T-helper 1 cell (primary cell): ENCODE measurements around the gene B3GAT1.

ENCODE experiments used
- DNase-seq, 5 donors: peaks; one replicate each; pipeline ENCODE4 v3.0.0-alpha.2; 2012 to 2020

Gene B3GAT1

DNA sequence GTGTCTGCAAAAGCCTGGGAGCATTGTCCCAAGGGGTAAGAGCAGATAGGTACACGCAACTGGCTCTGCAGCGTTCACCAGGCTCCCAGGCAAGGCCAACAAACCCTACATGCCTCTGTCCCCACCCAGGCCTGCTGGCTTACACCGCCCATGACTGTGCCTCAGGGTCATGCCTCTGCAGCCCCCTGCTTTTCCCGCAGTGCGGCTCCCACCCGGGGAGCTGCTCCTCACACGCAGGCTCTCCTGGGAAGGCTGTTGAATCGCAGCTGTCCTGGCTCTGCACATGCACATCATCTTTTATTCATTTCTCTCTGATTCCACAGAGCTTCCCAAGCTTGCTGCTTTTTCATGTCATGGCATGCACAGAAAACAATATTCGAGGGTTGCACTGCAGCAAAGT, 29.2 kb upstream of the B3GAT1 start:
- no peak for DNase-seq

DNA sequence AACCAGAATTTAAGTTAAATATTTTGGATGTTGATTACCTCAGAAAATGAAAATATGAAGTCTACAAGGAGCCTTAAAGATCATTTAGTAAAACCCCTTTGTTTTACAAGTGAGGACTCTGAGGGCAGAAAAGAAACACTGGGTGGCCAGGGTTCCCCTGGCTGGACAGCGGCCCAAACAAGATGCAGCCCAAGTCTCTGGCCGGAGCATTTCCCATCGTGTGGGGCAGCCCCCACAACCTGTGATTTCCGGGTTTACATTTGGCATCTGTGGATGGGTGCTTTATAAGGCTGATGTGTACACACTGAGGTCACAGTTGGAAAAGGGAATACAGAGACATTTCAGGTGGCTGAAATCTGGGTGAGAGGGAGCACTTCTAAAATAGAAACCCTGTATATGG, 28.8 kb upstream of the B3GAT1 start:
- no peak for DNase-seq

DNA sequence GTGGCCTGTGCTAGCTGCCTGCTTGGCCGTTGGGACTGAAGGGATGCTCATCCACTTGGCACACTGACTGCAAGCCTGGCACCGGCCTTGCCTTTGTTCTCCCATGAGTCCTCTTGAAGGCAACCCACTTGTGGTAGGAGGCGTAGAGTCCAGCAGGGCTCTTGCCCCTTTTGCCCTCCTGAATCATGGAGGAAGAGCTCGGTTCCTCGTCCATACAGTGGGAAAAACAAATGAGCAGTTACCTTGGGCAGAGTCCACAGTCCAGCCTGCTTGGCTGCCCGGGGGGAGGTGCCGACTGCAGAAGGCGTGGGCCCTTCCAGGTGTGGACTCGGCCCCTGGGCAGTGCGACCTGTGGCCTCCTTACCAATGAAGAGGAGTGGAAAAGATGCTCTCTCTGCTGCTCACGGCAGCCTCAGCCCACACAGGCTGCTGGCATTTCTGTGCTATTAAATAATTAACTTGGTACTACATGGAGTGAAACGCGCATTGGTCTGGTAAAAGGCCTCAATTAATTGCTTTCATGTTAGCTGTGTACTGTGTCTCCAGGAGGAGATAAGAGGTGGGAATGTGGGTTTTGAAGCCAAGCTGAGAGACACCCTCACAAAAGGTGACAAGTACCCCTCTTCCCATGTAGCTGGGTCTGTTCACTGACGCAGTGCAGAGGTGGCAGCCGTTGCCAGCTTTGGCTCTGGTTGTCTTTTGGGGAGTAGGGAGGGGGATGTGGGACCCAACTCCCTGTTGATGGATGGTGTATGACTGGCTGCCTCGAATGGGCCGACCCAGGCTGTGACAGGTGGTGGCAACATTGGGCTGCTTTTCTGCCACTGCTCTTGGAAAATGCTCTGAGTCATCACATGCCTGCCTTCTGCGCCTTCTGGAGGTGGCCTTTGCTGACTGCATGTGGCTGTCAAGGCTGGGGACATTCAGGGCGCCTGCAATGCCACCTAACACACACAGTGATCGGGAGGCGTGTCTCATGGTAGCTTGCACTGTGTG, 26.8 kb upstream of the B3GAT1 start:
- no peak for DNase-seq

DNA sequence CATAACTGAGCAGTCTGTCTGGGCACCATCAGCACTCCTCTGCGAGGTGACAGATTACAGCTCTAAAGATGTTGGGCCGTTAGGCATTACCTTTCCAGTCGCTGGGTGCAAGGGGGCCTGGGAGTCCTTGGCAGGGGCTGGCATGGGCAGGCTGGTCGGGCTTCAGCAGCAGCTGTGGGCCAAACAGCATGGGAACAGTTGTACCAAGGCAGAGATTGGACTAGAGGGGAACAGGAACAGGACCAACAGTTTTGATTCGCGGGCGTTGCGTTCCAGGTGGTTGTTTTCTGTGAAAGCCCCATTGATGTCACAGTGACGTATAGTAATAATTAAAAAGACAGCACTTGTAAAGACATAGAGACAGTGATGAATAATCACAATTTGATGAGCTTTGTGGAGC, 25.8 kb upstream of the B3GAT1 start:
- no peak for DNase-seq

DNA sequence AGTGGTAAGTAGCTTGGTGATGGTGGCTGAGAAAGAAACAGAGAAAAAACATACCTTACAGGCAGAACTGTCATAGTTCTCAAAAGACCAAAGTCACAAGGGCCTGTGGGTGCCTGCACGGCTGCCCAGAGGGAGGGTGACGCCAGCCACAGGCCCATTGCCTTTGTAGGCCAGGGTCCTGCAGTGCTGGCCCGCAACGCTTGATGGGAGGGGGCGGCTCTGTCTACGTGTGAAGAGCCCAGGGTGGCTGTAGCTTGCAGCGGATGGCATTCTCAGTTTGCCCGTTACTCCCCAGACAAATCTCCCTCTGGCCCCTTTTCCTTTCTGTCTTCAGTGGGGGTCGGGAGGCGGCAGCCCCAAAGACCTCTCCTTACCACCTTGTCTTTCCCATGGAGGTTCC, 24.7 kb upstream of the B3GAT1 start:
- no peak for DNase-seq

DNA sequence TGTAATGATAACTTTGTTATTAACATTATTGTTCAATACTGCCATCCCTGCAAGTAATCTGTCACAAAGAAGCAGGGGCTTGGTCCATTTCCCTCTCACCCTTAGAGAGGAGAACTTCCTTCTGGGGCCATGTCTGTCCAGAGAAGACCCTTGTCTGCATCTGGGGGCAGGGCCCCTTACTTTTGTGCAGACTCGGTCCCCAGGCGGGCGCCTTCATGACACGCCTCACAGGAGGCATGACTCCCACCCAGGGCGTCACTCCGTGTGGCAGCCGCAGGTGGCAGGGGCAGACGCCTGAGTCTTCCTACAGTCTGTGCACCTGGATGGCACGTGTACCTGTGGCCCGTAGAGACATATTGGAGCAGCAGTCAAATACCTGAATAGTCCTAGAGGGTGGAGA, 21.8 kb upstream of the B3GAT1 start:
- DNase-seq = no peak

DNA sequence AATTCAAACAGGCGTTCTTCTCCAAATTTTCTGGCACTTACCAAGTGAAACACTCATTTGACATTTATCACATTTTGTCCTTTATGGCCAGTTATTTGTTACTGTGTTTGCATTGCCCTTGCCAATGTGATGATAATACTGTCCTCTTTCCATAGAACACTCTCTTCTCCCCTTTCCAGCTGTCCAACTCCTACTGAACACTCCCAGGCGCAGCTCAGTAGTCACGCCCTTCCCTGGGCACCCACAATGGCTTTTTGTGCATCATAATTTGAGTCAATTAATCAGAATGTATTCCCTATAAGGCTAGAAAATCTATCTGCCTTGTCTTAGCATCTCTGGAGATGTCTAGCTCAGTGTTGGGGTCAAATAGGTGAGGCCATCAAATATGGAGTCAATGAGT, 21.2 kb upstream of the B3GAT1 start:
- no peak for DNase-seq

DNA sequence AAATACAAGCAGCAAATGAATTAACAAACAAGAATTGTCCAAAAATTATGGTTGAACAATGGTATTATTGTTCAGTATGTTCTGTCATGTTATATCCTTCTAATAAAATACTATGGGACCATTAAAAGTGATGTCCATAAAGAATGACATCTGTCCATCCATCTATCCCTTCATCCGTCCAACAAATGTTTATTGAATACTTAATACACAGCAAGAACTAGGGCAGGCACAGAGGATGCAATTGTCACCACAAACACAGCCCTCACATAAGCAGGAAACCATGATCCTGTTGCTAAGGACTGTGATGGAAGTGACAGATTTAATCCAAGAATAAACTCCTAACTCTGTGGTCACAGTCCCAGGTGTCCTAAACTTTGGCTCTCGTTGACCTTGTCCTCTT, 20.7 kb upstream of the B3GAT1 start:
- DNase-seq = no peak

DNA sequence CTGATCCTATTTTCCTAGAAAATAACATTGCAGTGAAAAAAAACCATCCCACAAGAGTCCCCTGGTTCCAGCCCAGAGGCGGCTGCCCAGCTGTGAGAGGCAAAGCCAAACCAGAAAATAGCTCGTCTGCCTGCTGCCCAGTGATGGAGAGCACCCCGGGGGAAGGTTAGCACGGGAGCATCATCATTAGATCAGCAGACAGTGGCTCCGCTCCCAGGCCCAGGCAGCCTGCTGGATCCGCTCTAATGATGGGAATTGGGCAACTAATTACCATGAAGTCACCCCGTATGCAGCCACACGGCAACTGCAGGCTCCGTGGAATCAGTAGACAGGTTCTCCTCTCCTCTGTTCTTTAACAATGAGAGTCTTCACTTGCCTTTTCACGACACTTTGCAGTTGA, 17.1 kb upstream of the B3GAT1 start:
- DNase-seq = no peak

DNA sequence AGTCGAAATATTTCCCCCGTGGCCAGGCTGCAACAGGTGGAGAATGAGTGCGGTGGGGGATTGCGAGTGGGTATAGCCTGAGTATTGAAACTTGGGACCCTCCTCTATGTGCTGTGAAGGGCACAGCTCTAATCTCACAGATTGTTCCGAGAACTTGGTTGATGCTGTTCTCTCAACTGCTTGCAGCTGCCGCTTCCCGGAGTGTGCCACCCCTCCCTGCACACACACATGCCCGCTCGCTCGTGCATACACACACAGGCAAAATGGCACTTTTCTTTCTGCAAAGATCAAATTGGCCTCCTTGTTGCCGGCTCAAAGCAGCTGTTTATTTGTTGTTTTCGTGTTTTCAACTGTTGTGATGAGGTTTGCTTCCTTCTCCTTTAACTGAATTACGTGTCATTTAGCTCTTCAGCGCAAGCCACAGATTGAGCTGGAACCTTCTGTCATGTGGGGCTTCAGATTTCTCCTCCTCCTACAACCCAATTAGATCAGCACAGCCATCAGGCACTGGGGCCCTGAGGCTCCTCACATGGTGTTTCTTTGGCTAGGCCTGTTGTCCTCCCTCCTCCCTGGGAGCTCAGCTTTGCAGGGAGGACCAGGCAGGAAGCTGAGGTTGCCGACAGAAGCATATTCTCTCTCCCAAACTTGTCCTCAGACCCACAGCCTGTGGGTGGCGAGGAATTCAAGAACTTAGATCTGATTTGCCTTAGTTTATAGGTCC, 13.9 kb upstream of the B3GAT1 start:
- DNase-seq = no peak

DNA sequence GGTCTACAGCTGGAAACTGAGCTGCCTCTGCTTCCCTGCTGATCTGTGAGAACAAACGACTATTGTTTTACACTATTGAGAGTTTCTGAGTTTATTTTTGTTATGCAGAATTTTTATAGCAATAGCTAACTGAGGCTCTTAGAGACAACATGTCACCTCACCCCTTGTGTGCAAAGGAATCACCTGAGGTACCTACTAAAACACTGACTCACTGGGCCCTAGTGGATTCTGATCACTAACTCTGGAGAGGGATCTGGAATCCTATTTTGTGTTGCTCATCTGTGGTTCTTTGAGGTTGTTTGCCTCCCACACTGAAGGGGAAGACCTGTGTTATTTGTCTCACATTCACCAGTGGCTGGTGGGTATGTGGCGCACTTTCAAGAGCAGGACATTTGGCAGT, 13.4 kb upstream of the B3GAT1 start:
- no peak for DNase-seq

DNA sequence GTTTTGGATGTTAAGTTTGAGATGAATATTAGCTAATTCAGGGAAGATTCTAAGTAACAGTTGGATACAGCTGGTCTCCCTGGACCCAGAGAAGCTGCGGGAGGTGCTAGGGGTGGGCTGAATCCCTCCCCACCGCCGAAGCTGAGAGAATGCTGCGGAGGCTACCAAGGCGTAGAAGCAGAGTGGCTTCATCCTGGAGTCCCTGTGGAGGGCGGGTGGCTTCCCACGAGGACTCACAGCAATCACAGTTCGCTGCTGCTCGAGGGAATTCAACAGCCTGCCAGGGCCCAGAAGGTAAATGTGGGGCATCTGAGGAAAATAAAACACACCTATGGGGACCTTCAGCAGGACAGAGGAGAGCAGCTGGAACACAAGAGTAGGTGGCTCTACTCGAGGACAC, 11.1 kb upstream of the B3GAT1 start:
- no peak for DNase-seq

DNA sequence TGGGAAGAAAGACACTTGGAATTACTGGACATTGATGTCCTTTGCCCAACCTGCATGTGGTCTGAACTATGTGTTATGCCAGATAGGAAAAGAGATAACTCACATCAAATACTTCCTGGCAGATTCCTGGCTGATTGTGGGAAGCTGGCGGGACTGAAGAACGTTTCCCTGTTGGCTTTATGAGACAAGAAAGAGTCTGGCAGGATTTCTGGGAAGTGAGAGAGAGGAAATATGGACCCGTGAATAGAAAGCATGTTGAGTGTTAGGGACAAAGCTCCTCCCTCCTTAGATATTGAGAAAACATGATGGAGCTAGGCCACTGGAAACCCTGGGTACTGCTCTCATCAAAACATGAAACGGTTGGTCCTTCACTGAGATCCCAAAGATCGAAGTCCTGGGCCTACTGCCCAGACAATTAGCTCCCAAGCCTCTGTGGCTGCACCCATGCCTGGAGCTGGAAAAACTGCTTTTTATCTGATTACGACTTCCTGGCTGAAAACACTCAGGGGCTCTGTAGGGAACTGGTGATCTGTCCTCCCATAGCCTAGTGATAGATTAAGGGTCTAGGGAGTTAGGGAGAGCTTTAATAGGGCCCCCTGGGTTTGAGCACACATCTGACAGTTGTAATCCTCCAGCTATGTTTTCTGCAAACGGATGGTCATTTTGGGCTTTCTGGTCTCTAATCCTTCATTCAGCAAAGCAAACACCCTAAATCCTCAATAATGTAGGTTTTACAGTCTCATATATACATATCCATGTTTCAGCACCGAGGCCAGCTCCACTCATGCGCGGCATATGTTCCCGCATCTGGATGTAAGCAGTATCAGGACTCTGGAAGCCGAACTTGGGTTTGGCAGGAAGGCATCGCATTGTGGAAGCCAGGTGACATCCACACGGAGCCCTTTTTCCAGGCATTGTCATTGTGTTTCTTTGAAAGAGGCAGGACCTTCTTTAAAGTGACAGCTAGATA, 6.1 kb upstream of the B3GAT1 start:
- no peak for DNase-seq

DNA sequence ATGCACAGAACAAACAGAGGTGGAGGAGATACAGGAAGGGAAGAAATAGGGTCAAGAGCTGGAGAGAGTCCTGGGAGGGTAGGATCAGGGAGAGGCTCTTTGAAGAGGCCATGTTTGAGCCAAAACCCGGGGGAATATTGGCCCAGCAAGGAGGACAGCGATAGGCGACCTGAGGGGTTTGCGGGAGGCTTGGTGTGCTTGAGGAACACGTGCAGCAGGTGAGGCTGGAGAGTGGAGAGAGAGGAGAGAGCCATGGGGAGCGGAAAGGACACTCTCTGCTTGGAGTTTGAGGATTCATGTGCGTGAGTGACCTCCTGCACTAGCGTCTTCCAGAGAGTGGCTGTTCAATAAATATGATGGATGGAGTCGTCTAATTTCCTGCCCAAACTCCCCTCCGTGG, 4.7 kb upstream of the B3GAT1 start:
- no peak for DNase-seq

DNA sequence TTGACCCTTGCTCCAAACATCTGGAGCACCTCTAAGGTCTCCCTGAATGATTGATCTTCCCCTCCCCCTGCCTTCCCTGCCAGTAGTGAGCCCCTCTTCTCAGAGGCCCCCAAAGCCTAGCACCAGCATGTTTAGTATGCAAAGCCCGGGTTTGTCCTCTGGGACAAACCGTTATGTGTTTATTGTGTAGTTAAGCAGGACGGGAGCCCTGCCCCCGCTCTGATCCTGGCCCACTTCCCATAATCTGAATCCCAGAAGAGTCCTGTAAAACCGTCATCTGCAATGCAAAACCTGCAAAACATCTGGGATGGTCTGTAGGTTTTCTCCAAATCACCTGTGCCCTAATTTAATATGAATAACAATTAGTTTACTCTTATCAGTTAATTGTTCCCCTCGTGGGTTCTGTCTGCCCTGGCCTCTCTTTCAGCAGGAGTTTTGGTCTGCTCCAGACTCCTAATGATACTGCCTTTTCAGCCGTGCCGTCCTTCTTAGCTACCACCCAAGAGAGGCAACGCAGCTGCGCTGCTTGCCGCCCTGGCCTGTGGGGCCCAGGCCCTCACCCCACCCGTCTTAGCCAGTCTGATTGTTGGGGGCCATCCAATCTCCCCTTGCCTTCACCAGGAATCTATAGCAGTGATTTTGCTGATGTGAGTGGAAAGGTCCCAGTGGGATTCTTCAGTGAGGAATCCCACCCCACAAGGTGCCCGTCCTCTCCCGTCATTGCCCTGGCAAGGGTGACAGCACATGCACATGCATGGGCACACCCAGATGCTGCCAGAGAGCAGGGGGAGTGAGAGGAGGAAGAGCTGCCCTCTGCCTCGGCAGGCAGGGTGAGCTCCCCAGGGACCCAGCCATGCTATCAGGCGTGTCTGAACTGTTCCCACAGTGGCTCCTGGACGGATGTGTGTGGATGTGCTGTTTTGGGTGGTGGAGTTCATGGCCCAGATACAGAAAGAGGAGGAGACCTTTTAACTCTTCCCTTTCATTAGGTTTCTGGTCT, 3.0 kb upstream of the B3GAT1 start:
- DNase-seq = no peak

DNA sequence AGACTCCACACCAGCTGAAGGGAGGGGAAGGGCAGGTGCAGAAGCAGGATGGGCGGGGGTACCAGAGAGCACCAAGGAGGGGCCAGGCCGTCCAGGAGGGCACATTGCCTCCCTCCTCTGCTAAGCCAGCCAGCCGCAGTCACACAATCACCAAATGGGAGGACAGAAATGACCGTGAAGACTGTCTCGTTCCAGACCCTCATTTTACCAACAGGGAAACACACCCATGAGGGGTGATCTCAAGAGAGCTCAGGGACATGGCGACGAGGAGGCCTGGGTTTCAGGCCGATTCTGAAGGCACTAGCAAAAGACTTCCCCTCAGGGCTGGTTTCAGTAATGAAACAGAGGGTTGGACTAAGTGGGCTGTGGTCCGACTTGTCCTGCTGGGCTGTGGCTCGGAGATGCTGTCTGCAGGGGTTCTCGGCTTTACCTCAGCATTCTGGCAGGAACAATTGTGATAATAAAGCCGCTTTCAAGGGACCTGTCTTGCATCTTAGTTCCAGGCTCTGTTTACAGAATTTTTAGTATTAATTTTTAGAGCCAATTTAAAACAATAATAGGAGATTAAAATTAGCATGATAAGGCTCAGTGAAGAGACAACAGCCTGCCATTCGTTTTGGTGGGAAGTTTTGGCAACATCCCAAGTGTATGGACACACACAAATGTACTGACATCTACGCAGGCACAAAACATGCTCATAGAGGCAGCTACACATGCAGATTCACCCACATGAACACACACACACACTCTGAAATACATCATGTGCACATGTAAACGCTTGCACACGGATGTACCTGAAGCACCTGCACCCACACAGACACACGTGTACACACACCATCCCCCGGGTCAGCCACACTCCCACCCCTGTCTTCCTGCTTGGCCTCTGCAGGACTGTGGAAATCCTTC, 2.0 kb upstream of the B3GAT1 start:
- DNase-seq = no peak

DNA sequence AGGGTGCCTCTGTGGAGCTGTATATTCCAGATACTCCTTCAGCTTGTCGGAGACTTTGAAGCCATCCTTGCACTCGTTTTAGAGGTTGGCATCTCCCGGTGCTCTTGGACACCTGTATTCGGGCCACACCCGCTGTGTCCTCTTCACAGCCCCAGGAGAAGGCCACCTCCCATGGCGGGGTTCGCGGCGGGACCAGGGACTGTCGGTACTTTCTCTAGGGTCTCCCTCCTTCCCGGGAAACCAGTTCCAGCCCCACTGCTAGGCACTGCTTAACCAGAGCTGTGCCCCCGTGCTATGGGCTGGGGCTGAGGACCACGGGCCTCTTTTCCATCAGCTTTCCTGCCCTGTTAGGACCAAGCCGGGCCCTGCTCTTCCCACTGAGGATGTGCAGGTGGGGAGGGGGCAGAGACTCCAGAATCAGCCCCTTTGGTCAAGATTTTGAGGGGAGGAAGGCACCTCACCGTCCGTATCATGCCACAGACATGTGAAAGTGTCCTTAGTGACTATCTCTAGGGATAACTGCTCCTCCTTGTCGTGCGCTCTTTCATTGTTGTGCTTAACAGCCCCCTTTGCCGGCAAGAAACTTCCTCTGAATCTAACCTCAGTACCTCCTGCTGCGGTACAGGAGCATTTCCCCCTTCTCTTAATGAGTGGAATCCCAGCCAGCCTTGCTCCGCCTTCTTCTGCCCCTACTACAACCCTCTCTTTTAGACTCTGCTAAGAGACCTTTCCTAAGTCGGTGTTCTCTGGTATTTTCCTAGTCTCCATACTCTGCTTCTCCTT, 1.2 kb upstream of the B3GAT1 start:
- no peak for DNase-seq

DNA sequence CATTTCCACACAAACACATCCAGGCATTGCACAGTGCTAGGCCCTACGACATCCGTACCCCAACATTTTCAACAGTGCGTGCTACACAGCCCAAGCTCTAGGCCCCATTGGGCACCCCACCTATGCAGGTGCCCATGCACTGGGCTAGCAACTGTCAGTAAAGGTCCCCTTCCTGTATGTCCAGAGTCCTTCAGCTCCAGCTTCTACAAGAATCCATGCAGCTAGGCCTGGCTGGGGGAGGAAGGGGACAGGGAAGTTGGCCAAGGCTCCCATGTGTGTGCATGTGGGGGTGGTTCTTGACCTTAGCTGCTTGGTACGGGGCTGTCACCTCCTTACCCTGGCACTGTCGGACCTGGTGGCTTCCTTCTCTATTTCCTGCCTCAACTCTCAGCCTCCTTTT, 1.3 kb downstream of the B3GAT1 start:
- no peak for DNase-seq

DNA sequence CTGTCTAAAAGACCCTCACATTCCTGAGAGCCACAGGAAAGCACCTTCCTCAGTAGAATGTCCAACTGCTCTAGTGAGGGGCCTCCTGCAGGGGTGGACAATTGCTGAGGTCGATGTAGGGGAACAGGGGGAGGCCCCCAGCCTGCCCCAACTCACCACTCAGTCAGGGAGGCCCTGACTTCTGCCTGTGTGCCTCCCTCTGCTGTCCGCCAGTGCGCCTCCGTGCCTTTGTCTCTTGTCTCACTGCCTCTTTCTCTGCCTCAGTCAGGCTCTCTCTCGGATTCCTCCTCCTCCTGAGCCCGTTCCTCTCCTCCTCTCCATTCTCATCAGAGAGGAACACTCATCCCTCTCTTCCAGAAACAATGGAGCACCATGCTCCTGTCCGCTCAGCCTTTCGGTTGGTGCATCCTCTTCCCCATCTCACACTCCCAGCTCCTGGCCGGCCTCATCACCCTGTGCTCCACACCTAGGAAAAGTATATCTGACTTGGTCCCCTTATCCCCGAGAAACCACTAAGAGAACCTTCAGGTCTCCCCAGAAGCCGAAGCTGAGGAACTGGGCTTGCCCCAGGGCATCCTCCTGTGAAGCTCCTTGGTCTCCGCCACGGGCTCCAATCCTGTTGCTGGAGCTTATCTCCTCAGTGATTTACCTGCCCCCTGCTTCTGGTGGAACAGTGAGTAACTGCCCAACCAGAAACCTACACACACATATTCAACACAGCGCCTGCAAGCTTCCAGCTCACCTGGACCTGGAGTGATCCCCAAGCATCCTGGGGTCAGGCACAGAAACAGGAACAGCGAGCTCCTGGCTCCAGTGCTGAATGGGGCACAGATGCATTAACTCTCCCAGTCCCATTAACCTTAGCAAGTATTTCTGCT, 2.3 kb downstream of the B3GAT1 start:
- DNase-seq = no peak
